Chondrocyte (in vitro differentiated cells): Measurements from ENCODE around the gene ZNF384. TPM values are rescaled to one million over a fixed set of nuclear protein-coding genes. Genes with fewer than 3 reads are reported as not detected.
A peak's percentile ranks its signal among the peaks of the same experiment; 100 is the strongest.

Experiments
- DNase-seq: peaks from one replicate; pipeline ENCODE4 v3.0.0; 2021; ENCODE audit warnings: mixed read lengths, low spot score
- H3K27ac Mint-ChIP-seq: one replicate; pipeline ENCODE4 v1.8.0; 2021; ENCODE audit warnings: mild to moderate bottlenecking, moderate library complexity, mixed read lengths; ENCODE audit not compliant: unreplicated experiment
- H3K27me3 Mint-ChIP-seq: 2 replicates; pipeline ENCODE4 v1.8.0; 2021; ENCODE audit warnings: low read depth, mixed read lengths
- H3K36me3 Mint-ChIP-seq: 2 replicates; pipeline ENCODE4 v1.8.0; 2021; ENCODE audit warnings: low read depth, mixed read lengths
- H3K4me1 Mint-ChIP-seq: 2 replicates; pipeline ENCODE4 v1.8.0; 2021; ENCODE audit warnings: low read depth, mild to moderate bottlenecking, mixed read lengths
- H3K4me3 Mint-ChIP-seq: one replicate; pipeline ENCODE4 v1.8.0; 2021; ENCODE audit warnings: mild to moderate bottlenecking, moderate library complexity, mixed read lengths; ENCODE audit not compliant: unreplicated experiment
- H3K9me3 Mint-ChIP-seq: 2 replicates; pipeline ENCODE4 v1.8.0; 2021; ENCODE audit warnings: low read depth, mixed read lengths
- total RNA-seq: library from RNA; stranded (reverse); gene quantifications from 3 replicates; pipeline ENCODE4 v1.2.1, GENCODE V29; 2021
- TF ChIP-seq, protein P1 (sequence below): fragments of 200-600 bp; sonication (generic); IDR thresholded peaks from 2 replicates; pipeline ENCODE4 v1.5.0; 2021; ENCODE audit warnings: antibody characterized with exemption, mild to moderate bottlenecking, moderate library complexity

The ZNF384 gene
- total RNA-seq, 1 donor from 2014 or later: 50.7 TPM

DNA sequence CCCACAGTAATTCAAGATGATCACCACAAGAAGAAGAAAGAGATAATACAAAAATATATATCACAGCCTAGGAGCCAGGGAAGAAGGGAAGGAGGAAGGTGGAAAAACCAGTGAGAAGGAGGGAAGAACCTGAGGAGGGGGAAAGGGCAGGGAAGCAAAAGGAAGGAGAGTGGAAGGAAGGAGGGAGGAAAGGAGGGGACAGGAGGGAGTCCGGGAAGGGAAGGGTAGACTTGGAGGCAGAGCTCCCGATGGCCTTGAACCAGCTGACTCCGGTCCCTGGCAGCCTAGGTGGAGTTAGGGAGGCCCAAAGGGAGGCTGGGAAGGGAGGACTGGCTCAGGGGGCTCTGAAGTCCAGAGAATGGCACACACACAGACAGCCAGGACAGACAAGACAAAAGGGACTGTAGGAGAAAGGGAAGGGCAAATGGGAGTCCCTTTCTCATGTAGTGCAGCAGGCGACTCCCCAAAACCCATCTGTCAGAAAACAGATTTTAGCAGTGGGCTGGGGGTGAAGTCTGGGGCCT, 4.7 kb upstream of the ZNF384 start:
- Mint-ChIP-seq H3K4me1 (peaks cover 13% of the 10 kb centered on the region), H3K4me3 (no peak overlapping the region), H3K27ac (no peak overlapping the region), H3K36me3 (peaks cover 3% of the 10 kb centered on the region), H3K27me3 (no peaks in the 10 kb centered on the region), H3K9me3 (no peaks in the 10 kb centered on the region)
- no peak for DNase-seq
- TF ChIP-seq, protein P1, sequence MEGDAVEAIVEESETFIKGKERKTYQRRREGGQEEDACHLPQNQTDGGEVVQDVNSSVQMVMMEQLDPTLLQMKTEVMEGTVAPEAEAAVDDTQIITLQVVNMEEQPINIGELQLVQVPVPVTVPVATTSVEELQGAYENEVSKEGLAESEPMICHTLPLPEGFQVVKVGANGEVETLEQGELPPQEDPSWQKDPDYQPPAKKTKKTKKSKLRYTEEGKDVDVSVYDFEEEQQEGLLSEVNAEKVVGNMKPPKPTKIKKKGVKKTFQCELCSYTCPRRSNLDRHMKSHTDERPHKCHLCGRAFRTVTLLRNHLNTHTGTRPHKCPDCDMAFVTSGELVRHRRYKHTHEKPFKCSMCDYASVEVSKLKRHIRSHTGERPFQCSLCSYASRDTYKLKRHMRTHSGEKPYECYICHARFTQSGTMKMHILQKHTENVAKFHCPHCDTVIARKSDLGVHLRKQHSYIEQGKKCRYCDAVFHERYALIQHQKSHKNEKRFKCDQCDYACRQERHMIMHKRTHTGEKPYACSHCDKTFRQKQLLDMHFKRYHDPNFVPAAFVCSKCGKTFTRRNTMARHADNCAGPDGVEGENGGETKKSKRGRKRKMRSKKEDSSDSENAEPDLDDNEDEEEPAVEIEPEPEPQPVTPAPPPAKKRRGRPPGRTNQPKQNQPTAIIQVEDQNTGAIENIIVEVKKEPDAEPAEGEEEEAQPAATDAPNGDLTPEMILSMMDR: no peak

DNA sequence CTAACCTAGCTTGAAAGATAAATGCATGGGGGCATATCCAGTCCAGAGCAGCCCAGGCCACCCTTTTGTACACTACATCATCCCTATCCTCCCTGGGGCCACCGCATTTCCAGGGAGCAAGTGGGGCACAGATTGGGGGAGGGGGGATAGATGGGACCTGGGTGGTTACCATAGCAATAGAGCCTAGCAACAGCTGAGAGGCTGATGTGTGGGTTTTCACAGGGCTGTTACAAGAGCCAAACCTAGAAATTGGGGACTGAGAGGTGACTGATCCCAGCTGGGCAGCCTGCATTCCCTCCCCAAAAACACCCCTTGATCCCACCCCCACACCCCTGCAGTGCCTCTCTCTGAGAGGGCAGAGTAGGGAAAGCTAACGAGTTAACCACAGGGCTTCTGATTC, 3.7 kb upstream of the ZNF384 start:
- Mint-ChIP-seq H3K27ac (no peak overlapping the region), H3K36me3 (peaks cover 3% of the 10 kb centered on the region), H3K9me3 (no peaks in the 10 kb centered on the region), H3K4me1 (peaks cover 17% of the 10 kb centered on the region), H3K4me3 (no peak overlapping the region), H3K27me3 (no peaks in the 10 kb centered on the region)
- TF ChIP-seq, protein P1: no peak
- no peak for DNase-seq

DNA sequence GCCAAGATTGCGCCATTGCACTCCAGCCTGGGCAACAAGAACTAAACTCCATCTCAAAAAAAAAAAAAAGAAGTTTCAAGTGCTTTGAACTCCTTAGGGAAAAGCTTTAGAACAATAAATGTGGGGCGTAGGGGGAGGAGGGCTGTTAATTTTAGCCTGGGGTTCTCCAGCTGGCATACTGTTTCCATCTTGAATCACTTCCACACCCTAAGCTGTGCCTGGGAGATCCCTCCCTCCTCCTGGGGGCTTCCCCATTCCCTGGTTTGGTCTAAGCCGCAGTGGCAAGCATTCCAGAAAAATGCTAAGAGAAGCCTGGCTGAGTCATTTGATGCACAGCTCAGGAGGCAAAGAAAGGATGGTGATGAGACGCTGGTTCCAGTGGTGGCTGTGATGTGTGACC, 2.3 kb upstream of the ZNF384 start:
- TF ChIP-seq, protein P1: no peak
- Mint-ChIP-seq H3K36me3 (peaks cover 3% of the 10 kb centered on the region), H3K4me1 (peaks cover 31% of the 10 kb centered on the region), H3K27me3 (no peaks in the 10 kb centered on the region), H3K27ac (no peak overlapping the region), H3K9me3 (no peaks in the 10 kb centered on the region), H3K4me3 (no peak overlapping the region)
- DNase-seq: no peak

DNA sequence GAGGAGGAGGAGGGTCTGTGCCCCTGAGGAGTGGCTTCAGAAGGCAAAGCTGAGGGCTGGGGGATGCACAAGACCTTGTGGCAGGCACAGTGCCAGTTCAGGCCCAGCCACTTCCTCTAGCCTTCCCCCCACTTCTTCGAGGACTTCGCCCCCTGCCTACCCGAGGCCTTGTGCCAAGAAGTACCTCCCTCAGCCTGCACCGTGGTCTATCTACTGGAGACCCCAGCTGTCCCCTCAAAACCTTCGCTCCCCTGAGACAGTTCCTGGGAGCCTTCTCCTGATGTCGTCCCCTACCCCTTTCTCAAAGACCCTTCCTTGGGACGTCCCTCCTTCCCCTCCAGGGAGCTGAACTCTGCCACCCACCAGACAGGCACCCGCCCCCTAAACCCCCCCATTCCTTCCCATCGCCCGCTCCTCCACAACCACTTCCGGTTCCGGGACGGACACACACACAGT, 604 bp downstream of the ZNF384 start:
- Mint-ChIP-seq H3K4me3 (peak overlapping the region; percentile 89), H3K27me3 (no peaks in the 10 kb centered on the region), H3K27ac (peak overlapping the region; percentile 94), H3K36me3 (no peaks in the 10 kb centered on the region), H3K4me1 (peaks cover 46% of the 10 kb centered on the region), H3K9me3 (no peaks in the 10 kb centered on the region)
- TF ChIP-seq, protein P1: no peak
- DNase-seq: no peak

DNA sequence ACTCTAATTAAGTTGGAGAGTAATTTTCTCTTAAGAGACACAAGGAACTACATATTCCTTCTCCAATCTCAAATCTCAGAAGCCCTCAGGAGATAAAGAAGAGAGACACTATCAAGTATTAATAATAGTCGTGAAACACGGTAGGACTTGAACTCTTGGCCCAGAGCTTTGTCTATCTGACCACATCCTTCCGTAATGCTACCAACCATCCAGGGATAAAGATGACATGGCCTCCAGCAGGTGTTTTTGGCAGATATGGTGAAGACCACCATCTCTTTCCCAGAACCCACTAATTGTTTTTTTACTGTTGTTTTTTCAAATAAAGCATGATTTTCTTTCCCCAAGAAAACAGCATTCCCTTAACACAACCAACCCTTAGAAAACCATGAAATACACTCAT, 3.4 kb downstream of the ZNF384 start:
- H3K4me3 Mint-ChIP-seq: no peak overlapping the region

More for the DNA sequence above, 3.4 kb downstream of the ZNF384 start:
- H3K27ac Mint-ChIP-seq: no peak overlapping the region
- no peak for DNase-seq
- no peaks in the 10 kb centered on the region for H3K27me3 Mint-ChIP-seq
- TF ChIP-seq, protein P1: no peak
- H3K4me1 Mint-ChIP-seq: peaks cover 48% of the 10 kb centered on the region
- no peaks in the 10 kb centered on the region for H3K9me3 Mint-ChIP-seq
- H3K36me3 Mint-ChIP-seq: no peaks in the 10 kb centered on the region
